Hepatocyte (in vitro differentiated cells): ENCODE results near the gene FREY1.

Experiments used
- CTCF ChIP-seq: fragments of 200-600 bp; sonication (generic); IDR thresholded peaks from 2 replicates; pipeline ENCODE4 v1.5.1; 2016; ENCODE audit warnings: antibody characterized with exemption, mild to moderate bottlenecking; ENCODE audit not compliant: poor library complexity
- EZH2 ChIP-seq: fragments of 200-600 bp; sonication (generic); IDR thresholded peaks from 2 replicates; pipeline ENCODE4 v1.6.1; 2016; ENCODE audit warnings: antibody characterized with exemption, mild to moderate bottlenecking, borderline replicate concordance
- EZH2phosphoT487 ChIP-seq: fragments of 200-600 bp; sonication (generic); IDR thresholded peaks from one replicate; pipeline ENCODE4 v1.6.1; 2018; ENCODE audit warnings: antibody characterized with exemption, mild to moderate bottlenecking, low read depth, moderate library complexity; ENCODE audit not compliant: unreplicated experiment, severe bottlenecking

GRCh38 chr11:45933846-45934579, 26.9 kb upstream of the FREY1 start:
- TF ChIP-seq CTCF = no peak
- no peak for TF ChIP-seq EZH2phosphoT487
- TF ChIP-seq EZH2 = no peak
